ENCODE results near the gene RAI1. TPM values are rescaled to one million over a fixed set of nuclear protein-coding genes. Genes with fewer than 3 reads are reported as not detected.

Gene RAI1
- total RNA-seq, 1 donor from 2014 or later, result 39.1 TPM

DNA sequence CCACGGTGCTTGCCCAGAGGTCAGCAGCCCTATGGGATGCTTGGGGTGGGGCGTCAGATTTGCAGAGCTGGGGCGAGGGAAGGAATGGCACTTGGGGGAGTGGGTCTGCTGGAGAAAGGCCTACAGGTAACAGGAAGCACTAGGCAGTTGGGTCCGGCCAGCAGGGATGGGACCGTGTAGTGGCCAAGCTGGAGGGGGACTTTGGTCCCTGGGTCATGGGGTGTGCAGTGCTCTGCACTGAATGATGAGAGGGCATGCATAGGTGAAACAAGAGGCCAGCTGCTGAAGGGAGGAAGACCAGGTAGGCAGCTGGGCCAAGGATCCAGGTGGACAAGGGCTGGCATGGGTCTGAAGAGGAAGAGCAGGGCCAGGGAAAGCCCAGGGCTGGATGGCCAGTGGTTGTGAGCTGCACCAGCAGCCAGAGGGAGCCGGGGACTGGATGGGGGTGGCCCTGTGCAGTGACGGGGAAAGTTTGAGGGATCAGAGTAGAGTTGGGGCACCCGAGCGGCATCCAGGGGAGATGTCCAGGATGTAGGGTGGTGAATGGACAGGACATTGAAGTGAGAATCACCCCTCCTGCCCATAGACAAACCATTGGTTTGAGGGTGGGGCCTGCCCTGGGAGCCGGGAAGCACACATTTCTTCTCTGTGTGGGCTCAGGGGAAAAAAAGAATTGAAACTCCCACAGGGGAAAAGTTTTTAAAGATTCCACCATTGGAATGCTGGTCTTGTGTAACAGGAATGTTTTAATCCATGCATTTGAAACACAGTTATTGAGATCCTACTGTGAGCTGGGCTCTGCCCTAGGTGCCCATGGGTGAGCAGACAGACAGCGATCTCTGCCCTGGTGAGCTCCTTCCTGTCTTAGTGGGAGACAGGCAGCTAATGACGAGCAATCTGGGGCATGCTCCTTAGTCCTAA is 25.1 kb downstream of the RAI1 start:
- Histone ChIP-seq H2AFZ (ENCODE audit: low read depth, low read length) (no peak overlapping the region), H3K9me3 (ENCODE audit: insufficient read depth, low read depth, low read length) (no peaks in the 10 kb centered on the region), H3K79me2 (ENCODE audit: insufficient read depth, low read length) (peaks cover 92% of the 10 kb centered on the region), H3K4me1 (ENCODE audit: insufficient read depth, low read length) (peaks cover 16% of the 10 kb centered on the region), H3K4me3 (ENCODE audit: insufficient read depth, low read depth, low read length) (no peak overlapping the region), H4K20me1 (ENCODE audit: insufficient read depth, low read length) (peaks cover 89% of the 10 kb centered on the region), H3K27ac (ENCODE audit: low read depth, low read length) (no peak overlapping the region), H3K27me3 (ENCODE audit: insufficient read depth, low read length) (no peaks in the 10 kb centered on the region), H3K9ac (ENCODE audit: low read length) (no peak overlapping the region), H3K36me3 (ENCODE audit: insufficient read depth, low read length) (no peaks in the 10 kb centered on the region), H3K4me2 (ENCODE audit: low read length) (no peak overlapping the region)
- no peak for TF ChIP-seq EZH2 (IDR thresholded peaks at IDR 0.05; ENCODE audit: insufficient read depth, low read length)
- TF ChIP-seq, protein P1, sequence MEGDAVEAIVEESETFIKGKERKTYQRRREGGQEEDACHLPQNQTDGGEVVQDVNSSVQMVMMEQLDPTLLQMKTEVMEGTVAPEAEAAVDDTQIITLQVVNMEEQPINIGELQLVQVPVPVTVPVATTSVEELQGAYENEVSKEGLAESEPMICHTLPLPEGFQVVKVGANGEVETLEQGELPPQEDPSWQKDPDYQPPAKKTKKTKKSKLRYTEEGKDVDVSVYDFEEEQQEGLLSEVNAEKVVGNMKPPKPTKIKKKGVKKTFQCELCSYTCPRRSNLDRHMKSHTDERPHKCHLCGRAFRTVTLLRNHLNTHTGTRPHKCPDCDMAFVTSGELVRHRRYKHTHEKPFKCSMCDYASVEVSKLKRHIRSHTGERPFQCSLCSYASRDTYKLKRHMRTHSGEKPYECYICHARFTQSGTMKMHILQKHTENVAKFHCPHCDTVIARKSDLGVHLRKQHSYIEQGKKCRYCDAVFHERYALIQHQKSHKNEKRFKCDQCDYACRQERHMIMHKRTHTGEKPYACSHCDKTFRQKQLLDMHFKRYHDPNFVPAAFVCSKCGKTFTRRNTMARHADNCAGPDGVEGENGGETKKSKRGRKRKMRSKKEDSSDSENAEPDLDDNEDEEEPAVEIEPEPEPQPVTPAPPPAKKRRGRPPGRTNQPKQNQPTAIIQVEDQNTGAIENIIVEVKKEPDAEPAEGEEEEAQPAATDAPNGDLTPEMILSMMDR (IDR thresholded peaks at IDR 0.05; ENCODE audit: insufficient read depth, low read depth, low read length), result no peak
- Mint-ChIP-seq H3K27me3 (ENCODE audit: low read depth, unreplicated experiment) (no peaks in the 10 kb centered on the region), H3K36me3 (ENCODE audit: low read depth, unreplicated experiment) (peaks cover 22% of the 10 kb centered on the region), H3K9me3 (ENCODE audit: unreplicated experiment) (peaks cover 2% of the 10 kb centered on the region), H3K4me1 (ENCODE audit: low read depth, unreplicated experiment) (peaks cover 43% of the 10 kb centered on the region), H3K4me3 (ENCODE audit: unreplicated experiment) (no peak overlapping the region), H3K27ac (ENCODE audit: unreplicated experiment) (peak overlapping the region; percentile 66)
- FAIRE-seq, result no peak
- DNase-seq (ENCODE audit: low read depth), result no peak

DNA sequence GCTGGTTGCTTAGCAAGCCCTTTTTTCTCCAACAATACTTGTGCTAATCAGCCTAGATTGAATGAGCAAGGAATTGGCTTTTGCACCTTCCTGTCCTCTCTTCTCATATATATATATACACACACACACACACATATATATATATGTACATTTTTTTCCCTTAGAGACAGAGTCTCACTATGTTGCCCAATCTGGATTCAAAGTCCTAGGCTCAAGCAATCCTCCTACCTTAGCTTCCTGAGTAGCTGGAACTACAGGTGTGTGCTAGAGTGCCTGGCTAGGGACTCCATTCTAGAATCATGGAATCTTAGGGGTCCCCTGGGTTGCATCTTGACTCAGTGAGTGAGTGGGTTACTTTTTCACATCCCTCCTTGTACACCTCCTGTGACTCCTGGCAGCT is 27.0 kb downstream of the RAI1 start:
- H3K27ac ChIP-seq (ENCODE audit: low read depth, low read length), result no peak overlapping the region
- H3K4me1 ChIP-seq (ENCODE audit: insufficient read depth, low read length), result peaks cover 35% of the 10 kb centered on the region
- peaks cover 82% of the 10 kb centered on the region for H4K20me1 ChIP-seq (ENCODE audit: insufficient read depth, low read length)
- Mint-ChIP-seq H3K27me3 (ENCODE audit: low read depth, unreplicated experiment) (no peaks in the 10 kb centered on the region), H3K4me1 (ENCODE audit: low read depth, unreplicated experiment) (peaks cover 45% of the 10 kb centered on the region), H3K4me3 (ENCODE audit: unreplicated experiment) (no peak overlapping the region), H3K9me3 (ENCODE audit: unreplicated experiment) (peaks cover 2% of the 10 kb centered on the region), H3K27ac (ENCODE audit: unreplicated experiment) (peak overlapping the region; percentile 34), H3K36me3 (ENCODE audit: low read depth, unreplicated experiment) (peaks cover 15% of the 10 kb centered on the region)
- DNase-seq (ENCODE audit: low read depth) (no peak), FAIRE-seq (no peak)
- TF ChIP-seq, protein P1 (IDR thresholded peaks at IDR 0.05; ENCODE audit: insufficient read depth, low read depth, low read length), result no peak
- TF ChIP-seq EZH2 (IDR thresholded peaks at IDR 0.05; ENCODE audit: insufficient read depth, low read length), result no peak
- no peak overlapping the region for H3K4me3 ChIP-seq (ENCODE audit: insufficient read depth, low read depth, low read length)
- peaks cover 89% of the 10 kb centered on the region for H3K79me2 ChIP-seq (ENCODE audit: insufficient read depth, low read length)
- no peaks in the 10 kb centered on the region for H3K36me3 ChIP-seq (ENCODE audit: insufficient read depth, low read length)
- no peak overlapping the region for H3K4me2 ChIP-seq (ENCODE audit: low read length)
- H3K9me3 ChIP-seq (ENCODE audit: insufficient read depth, low read depth, low read length), result no peaks in the 10 kb centered on the region
- H3K9ac ChIP-seq (ENCODE audit: low read length), result no peak overlapping the region
- no peak overlapping the region for H2AFZ ChIP-seq (ENCODE audit: low read depth, low read length)
- no peaks in the 10 kb centered on the region for H3K27me3 ChIP-seq (ENCODE audit: insufficient read depth, low read length)

DNA sequence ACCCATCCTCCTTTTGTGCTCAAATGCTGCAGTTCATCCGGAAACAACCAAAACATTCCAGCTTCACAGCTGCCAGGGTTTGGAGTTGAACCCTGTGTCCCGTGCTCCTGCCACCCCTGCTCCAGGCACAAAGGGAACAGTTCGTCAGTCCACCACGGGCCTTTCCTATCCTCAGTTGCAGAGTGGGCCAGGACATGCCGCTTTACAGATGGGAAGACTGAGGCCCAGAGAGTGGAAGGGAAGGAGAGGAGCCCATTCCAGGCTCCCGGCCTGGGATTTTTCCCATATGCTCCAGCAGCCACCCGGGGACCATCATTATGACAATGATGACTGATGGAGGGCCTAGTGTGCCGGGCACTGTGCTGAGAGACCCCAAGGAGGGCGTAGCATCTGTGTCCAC is 27.6 kb downstream of the RAI1 start:
- no peaks in the 10 kb centered on the region for H3K27me3 ChIP-seq (ENCODE audit: insufficient read depth, low read length)
- Mint-ChIP-seq H3K27ac (ENCODE audit: unreplicated experiment) (no peak overlapping the region), H3K4me1 (ENCODE audit: low read depth, unreplicated experiment) (peaks cover 42% of the 10 kb centered on the region), H3K27me3 (ENCODE audit: low read depth, unreplicated experiment) (no peaks in the 10 kb centered on the region), H3K36me3 (ENCODE audit: low read depth, unreplicated experiment) (peaks cover 12% of the 10 kb centered on the region), H3K9me3 (ENCODE audit: unreplicated experiment) (peaks cover 2% of the 10 kb centered on the region), H3K4me3 (ENCODE audit: unreplicated experiment) (no peak overlapping the region)
- no peak overlapping the region for H3K4me3 ChIP-seq (ENCODE audit: insufficient read depth, low read depth, low read length)
- H3K27ac ChIP-seq (ENCODE audit: low read depth, low read length), result no peak overlapping the region
- FAIRE-seq (no peak), DNase-seq (ENCODE audit: low read depth) (no peak)
- H2AFZ ChIP-seq (ENCODE audit: low read depth, low read length), result no peak overlapping the region
- H3K36me3 ChIP-seq (ENCODE audit: insufficient read depth, low read length), result no peaks in the 10 kb centered on the region
- TF ChIP-seq, protein P1 (IDR thresholded peaks at IDR 0.05; ENCODE audit: insufficient read depth, low read depth, low read length), result no peak
- no peak for TF ChIP-seq EZH2 (IDR thresholded peaks at IDR 0.05; ENCODE audit: insufficient read depth, low read length)
- H4K20me1 ChIP-seq (ENCODE audit: insufficient read depth, low read length), result peaks cover 80% of the 10 kb centered on the region
- peaks cover 39% of the 10 kb centered on the region for H3K4me1 ChIP-seq (ENCODE audit: insufficient read depth, low read length)
- H3K4me2 ChIP-seq (ENCODE audit: low read length), result no peak overlapping the region
- no peak overlapping the region for H3K9ac ChIP-seq (ENCODE audit: low read length)
- H3K79me2 ChIP-seq (ENCODE audit: insufficient read depth, low read length), result peaks cover 87% of the 10 kb centered on the region
- no peaks in the 10 kb centered on the region for H3K9me3 ChIP-seq (ENCODE audit: insufficient read depth, low read depth, low read length)
